Measurements from ENCODE around the gene GAS7.

DNA sequence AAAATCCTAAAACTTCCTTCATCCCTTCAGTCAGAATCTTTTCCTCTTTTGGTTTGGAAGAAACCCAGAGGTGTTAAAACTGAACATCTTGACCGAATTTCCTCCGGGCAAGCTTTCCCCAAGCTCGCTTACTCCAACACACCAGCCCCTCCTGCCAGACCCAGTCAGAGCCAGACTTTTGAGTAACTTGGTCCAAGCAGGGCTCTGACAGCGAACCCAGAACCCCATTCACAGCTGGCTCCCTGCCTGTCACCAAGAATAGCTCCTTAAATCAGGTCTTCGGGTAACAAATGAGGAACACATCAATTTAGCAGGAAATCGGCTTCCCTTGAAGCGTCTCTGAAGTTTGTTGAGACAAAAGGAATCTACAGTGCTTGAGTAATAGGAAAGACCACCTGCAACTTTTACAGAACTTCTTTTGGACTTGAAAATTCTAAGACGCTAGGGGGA is 27.3 kb downstream of the GAS7 start:
- TF ChIP-seq POLR2A (IDR thresholded peaks at IDR 0.05), result no peak
- TF ChIP-seq, protein P1, sequence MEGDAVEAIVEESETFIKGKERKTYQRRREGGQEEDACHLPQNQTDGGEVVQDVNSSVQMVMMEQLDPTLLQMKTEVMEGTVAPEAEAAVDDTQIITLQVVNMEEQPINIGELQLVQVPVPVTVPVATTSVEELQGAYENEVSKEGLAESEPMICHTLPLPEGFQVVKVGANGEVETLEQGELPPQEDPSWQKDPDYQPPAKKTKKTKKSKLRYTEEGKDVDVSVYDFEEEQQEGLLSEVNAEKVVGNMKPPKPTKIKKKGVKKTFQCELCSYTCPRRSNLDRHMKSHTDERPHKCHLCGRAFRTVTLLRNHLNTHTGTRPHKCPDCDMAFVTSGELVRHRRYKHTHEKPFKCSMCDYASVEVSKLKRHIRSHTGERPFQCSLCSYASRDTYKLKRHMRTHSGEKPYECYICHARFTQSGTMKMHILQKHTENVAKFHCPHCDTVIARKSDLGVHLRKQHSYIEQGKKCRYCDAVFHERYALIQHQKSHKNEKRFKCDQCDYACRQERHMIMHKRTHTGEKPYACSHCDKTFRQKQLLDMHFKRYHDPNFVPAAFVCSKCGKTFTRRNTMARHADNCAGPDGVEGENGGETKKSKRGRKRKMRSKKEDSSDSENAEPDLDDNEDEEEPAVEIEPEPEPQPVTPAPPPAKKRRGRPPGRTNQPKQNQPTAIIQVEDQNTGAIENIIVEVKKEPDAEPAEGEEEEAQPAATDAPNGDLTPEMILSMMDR (IDR thresholded peaks at IDR 0.05), result no peak

Measured in prostate gland (tissue), 2 donors.